CD4-positive, alpha-beta T cell treated with Interleukin-6 for 4 hours (primary cell): Measurements from ENCODE around the gene SLC25A48.

Source experiments
- DNase-seq: peaks from one replicate; pipeline ENCODE4 v3.0.0-alpha.2; 2020; ENCODE audit warnings: mixed read lengths

The SLC25A48 gene

GRCh38 chr5:135861641-135862040, 27.2 kb downstream of the SLC25A48 start:
- no peak for DNase-seq

- DNase-seq, result no peak
Observed at GRCh38 chr5:135862086-135862485, 27.6 kb downstream of the SLC25A48 start.

GRCh38 chr5:135862744-135863143, 28.3 kb downstream of the SLC25A48 start:
- DNase-seq, result no peak

GRCh38 chr5:135864503-135865435, 30.3 kb downstream of the SLC25A48 start:
- no peak for DNase-seq

GRCh38 chr5:135866016-135866415, 31.6 kb downstream of the SLC25A48 start:
- DNase-seq, result no peak

GRCh38 chr5:135867599-135867998, 33.1 kb downstream of the SLC25A48 start:
- DNase-seq, result no peak

- no peak for DNase-seq
Observed at GRCh38 chr5:135868681-135869080, 34.2 kb downstream of the SLC25A48 start.

- no peak for DNase-seq
Observed at GRCh38 chr5:135869276-135869675, 34.8 kb downstream of the SLC25A48 start.

GRCh38 chr5:135869935-135870334, 35.5 kb downstream of the SLC25A48 start:
- DNase-seq, result no peak

- no peak for DNase-seq
Observed at GRCh38 chr5:135871268-135871915, 36.9 kb downstream of the SLC25A48 start.

GRCh38 chr5:135873831-135874230, 39.4 kb downstream of the SLC25A48 start:
- DNase-seq, result no peak

- no peak for DNase-seq
Observed at GRCh38 chr5:135874461-135874860, 40.0 kb downstream of the SLC25A48 start.

- no peak for DNase-seq
Observed at GRCh38 chr5:135875567-135875966, 41.1 kb downstream of the SLC25A48 start.

GRCh38 chr5:135876146-135876545, 41.7 kb downstream of the SLC25A48 start:
- DNase-seq, result no peak

GRCh38 chr5:135877570-135878155, 43.2 kb downstream of the SLC25A48 start:
- no peak for DNase-seq

- no peak for DNase-seq
Observed at GRCh38 chr5:135878156-135878620, 43.7 kb downstream of the SLC25A48 start.

- DNase-seq, result no peak
Observed at GRCh38 chr5:135879591-135879990, 45.1 kb downstream of the SLC25A48 start.

GRCh38 chr5:135880278-135880677, 45.8 kb downstream of the SLC25A48 start:
- no peak for DNase-seq

- DNase-seq, result no peak
Observed at GRCh38 chr5:135880801-135881200, 46.3 kb downstream of the SLC25A48 start.

GRCh38 chr5:135881244-135881643, 46.8 kb downstream of the SLC25A48 start:
- DNase-seq, result no peak

- DNase-seq, result no peak
Observed at GRCh38 chr5:135881819-135882218, 47.4 kb downstream of the SLC25A48 start.

- no peak for DNase-seq
Observed at GRCh38 chr5:135883026-135883425, 48.6 kb downstream of the SLC25A48 start.

- DNase-seq, result no peak
Observed at GRCh38 chr5:135883441-135883840, 49.0 kb downstream of the SLC25A48 start.

- no peak for DNase-seq
Observed at GRCh38 chr5:135885031-135885430, 50.6 kb downstream of the SLC25A48 start.
